K562 (cell line): ENCODE data around the gene UBE2QL1. TPM values are rescaled to one million over a fixed set of nuclear protein-coding genes. Genes with fewer than 3 reads are reported as not detected.

Experiments
- ATF3 ChIP-seq, 2 experiments: fragments of 450-650 bp in 1 of 2; sonication (generic) in 1 of 2; formaldehyde crosslinking in 1 of 2; IDR thresholded peaks in 1 of 2; conservative IDR thresholded peaks in 1 of 2; 2 replicates each; pipeline versions ENCODE4 v1.6.1 to v1.8.1; 2016 to 2023; ENCODE audit warnings: mild to moderate bottlenecking in 2 of 2, moderate library complexity in 2 of 2, inconsistent platforms in 1 of 2, missing genetic modification reagents in 1 of 2
- FOSL1 ChIP-seq: fragments of 200-800 bp; sonication (Bioruptor generic); conservative IDR thresholded peaks from 2 replicates; pipeline ENCODE4 v1.6.1; 2016; ENCODE audit warnings: missing genetic modification characterization, missing compliant biosample characterization
- JUN ChIP-seq, 2 experiments: sonication (generic) in 1 of 2; formaldehyde crosslinking in 1 of 2; IDR thresholded peaks; 2 replicates each; pipeline versions ENCODE4 v1.6.1 to v1.8.0; 2012 to 2022; ENCODE audit warnings: borderline replicate concordance in 2 of 2, mild to moderate bottlenecking in 2 of 2, improper control_type of control experiment in 1 of 2, low read depth in 1 of 2, low read length in 1 of 2, missing genetic modification reagents in 1 of 2
- KDM1A ChIP-seq, 2 experiments: fragments of 450-650 bp; IDR thresholded peaks; 2 replicates each; pipeline ENCODE4 v1.6.1; 2016; ENCODE audit warnings: mild to moderate bottlenecking in 2 of 2
- MAFK ChIP-seq: IDR thresholded peaks from 2 replicates; pipeline ENCODE4 v1.6.1; 2011; ENCODE audit warnings: low read length, improper control_type of control experiment
- MECOM ChIP-seq: fragments of 250-450 bp; sonication (Bioruptor Pico); IDR thresholded peaks from 2 replicates; pipeline ENCODE4 v1.8.0; 2022; ENCODE audit warnings: inconsistent platforms
- PHF20 ChIP-seq: fragments of 450-650 bp; IDR thresholded peaks from 2 replicates; pipeline ENCODE4 v1.6.1; 2018; ENCODE audit not compliant: partially characterized antibody
- PHF21A ChIP-seq: fragments of 450-650 bp; IDR thresholded peaks from 2 replicates; pipeline ENCODE4 v1.6.1; 2017; ENCODE audit warnings: low read depth, borderline replicate concordance
- POLR2G ChIP-seq: fragments of 200-400 bp; formaldehyde crosslinking; IDR thresholded peaks from 2 replicates; pipeline ENCODE4 v1.6.1; 2017; ENCODE audit warnings: low read depth, mild to moderate bottlenecking, antibody characterized with exemption, low read length, moderate library complexity
- PURB ChIP-seq: sonication (generic); formaldehyde crosslinking; IDR thresholded peaks from 2 replicates; pipeline ENCODE4 v1.9.0; 2021; ENCODE audit warnings: low read depth, mild to moderate bottlenecking, missing genetic modification reagents
- SMAD2 ChIP-seq: fragments of 150-350 bp; IDR thresholded peaks from 2 replicates; pipeline ENCODE4 v1.6.1; 2014; ENCODE audit warnings: low read depth, mild to moderate bottlenecking, low read length
- TFE3 ChIP-seq: fragments of 450-650 bp; formaldehyde crosslinking; IDR thresholded peaks from 2 replicates; pipeline ENCODE4 v1.4.0; 2020; ENCODE audit warnings: mild to moderate bottlenecking, mixed read lengths
- TRIM28 ChIP-seq: fragments of 450-650 bp; IDR thresholded peaks from 2 replicates; pipeline ENCODE4 v1.6.1; 2017
- ZNF280B ChIP-seq: fragments of 250-450 bp; sonication (Bioruptor Pico); IDR thresholded peaks from 2 replicates; pipeline ENCODE4 v1.5.1; 2021; ENCODE audit warnings: mild to moderate bottlenecking
- polyA plus RNA-seq, 8 experiments: library from polyadenylated mRNA; depleted of rRNA in 4 of 8; stranded (reverse) in 5 of 8; unstranded in 3 of 8; fragments of >200 nt; fragmentation: Nextera tagmentation in 2 of 8; fragmentation: Illumina TruSeq in 1 of 8; extraction: Ambion mirVana in 2 of 8; extraction: Trizol in 1 of 8; gene quantifications; 2 replicates each; pipeline versions ENCODE4 v1.2.1 to v1.2.3, GENCODE V29; 2011 to 2014; ENCODE audit warnings: inconsistent platforms in 1 of 8, missing spikeins in 1 of 8
- total RNA-seq, 7 experiments: library from RNA; depleted of rRNA in 6 of 7; stranded (reverse); fragments of >200 nt in 6 of 7; fragmentation: Illumina TruSeq in 2 of 7; extraction: Trizol in 2 of 7; gene quantifications; 2 replicates each; pipeline versions ENCODE4 v1.2.1 to v1.2.3, GENCODE V29; 2011 to 2021; ENCODE audit warnings: low replicate concordance in 1 of 7
- TF ChIP-seq, protein P1 (sequence below): IDR thresholded peaks from 2 replicates; pipeline ENCODE4 v1.6.1; 2014; ENCODE audit warnings: antibody characterized with exemption
- TF ChIP-seq, protein P2 (sequence below): IDR thresholded peaks from 3 replicates; pipeline ENCODE4 v1.6.1; 2011; ENCODE audit warnings: borderline replicate concordance, mild to moderate bottlenecking; ENCODE audit not compliant: insufficient read length, insufficient read depth
- TF ChIP-seq, protein P3 (sequence below): fragments of 450-650 bp; formaldehyde crosslinking; conservative IDR thresholded peaks from 2 replicates; pipeline ENCODE4 v1.4.0; 2022; ENCODE audit warnings: mild to moderate bottlenecking, missing genetic modification characterization
- TF ChIP-seq, protein P4 (sequence below): sonication (generic); formaldehyde crosslinking; IDR thresholded peaks from 2 replicates; pipeline ENCODE4 v1.8.1; 2023; ENCODE audit warnings: mild to moderate bottlenecking, missing genetic modification reagents, moderate library complexity

The UBE2QL1 gene
- total and polyA plus RNA-seq, 9 of the 15 experiments (the other 6 are each of a cell fraction or from before 2014, with no cell fraction given), result not detected

- TF ChIP-seq POLR2G, result 0 out of 2 replicates have a peak, but pooled peaks have one; percentile 23
- no peak for TF ChIP-seq TRIM28
- TF ChIP-seq PHF20, result no peak
- no peak for TF ChIP-seq PURB (CRISPR knock-in tag)
- TF ChIP-seq, protein P1, sequence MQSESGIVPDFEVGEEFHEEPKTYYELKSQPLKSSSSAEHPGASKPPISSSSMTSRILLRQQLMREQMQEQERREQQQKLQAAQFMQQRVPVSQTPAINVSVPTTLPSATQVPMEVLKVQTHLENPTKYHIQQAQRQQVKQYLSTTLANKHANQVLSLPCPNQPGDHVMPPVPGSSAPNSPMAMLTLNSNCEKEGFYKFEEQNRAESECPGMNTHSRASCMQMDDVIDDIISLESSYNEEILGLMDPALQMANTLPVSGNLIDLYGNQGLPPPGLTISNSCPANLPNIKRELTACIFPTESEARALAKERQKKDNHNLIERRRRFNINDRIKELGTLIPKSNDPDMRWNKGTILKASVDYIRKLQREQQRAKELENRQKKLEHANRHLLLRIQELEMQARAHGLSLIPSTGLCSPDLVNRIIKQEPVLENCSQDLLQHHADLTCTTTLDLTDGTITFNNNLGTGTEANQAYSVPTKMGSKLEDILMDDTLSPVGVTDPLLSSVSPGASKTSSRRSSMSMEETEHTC, result peak; percentile 61; the same call in 1 of the 2 replicates
- TF ChIP-seq, protein P2, sequence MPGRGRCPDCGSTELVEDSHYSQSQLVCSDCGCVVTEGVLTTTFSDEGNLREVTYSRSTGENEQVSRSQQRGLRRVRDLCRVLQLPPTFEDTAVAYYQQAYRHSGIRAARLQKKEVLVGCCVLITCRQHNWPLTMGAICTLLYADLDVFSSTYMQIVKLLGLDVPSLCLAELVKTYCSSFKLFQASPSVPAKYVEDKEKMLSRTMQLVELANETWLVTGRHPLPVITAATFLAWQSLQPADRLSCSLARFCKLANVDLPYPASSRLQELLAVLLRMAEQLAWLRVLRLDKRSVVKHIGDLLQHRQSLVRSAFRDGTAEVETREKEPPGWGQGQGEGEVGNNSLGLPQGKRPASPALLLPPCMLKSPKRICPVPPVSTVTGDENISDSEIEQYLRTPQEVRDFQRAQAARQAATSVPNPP, result no peak
- TF ChIP-seq TFE3 (CRISPR knock-in tag), result peak; percentile 27; the same call in 1 of the 2 replicates
- TF ChIP-seq SMAD2, result no peak
- TF ChIP-seq JUN (IDR thresholded peaks at IDR 0.05; ENCODE audit: borderline replicate concordance, low read depth, low read length), result 0 out of 2 replicates have a peak, but pooled peaks have one; percentile 27
- no peak for TF ChIP-seq JUN (CRISPR knock-in tag; IDR thresholded peaks at IDR 0.05; ENCODE audit: borderline replicate concordance)
- peak; percentile 79 for TF ChIP-seq ATF3 (IDR thresholded peaks at IDR 0.05)
- TF ChIP-seq ATF3 (CRISPR knock-in tag; conservative IDR thresholded peaks at IDR 0.05), result no peak
- peak; percentile 82 for TF ChIP-seq FOSL1
- no peak for TF ChIP-seq MAFK
- TF ChIP-seq ZNF280B, result no peak
- TF ChIP-seq KDM1A (IDR thresholded peaks at IDR 0.05), result no peak
- TF ChIP-seq, protein P3, sequence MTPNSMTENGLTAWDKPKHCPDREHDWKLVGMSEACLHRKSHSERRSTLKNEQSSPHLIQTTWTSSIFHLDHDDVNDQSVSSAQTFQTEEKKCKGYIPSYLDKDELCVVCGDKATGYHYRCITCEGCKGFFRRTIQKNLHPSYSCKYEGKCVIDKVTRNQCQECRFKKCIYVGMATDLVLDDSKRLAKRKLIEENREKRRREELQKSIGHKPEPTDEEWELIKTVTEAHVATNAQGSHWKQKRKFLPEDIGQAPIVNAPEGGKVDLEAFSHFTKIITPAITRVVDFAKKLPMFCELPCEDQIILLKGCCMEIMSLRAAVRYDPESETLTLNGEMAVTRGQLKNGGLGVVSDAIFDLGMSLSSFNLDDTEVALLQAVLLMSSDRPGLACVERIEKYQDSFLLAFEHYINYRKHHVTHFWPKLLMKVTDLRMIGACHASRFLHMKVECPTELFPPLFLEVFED (CRISPR knock-in tag), result no peak
- TF ChIP-seq PHF21A, result no peak
- no peak for TF ChIP-seq MECOM (CRISPR knock-in tag)
- TF ChIP-seq, protein P4, sequence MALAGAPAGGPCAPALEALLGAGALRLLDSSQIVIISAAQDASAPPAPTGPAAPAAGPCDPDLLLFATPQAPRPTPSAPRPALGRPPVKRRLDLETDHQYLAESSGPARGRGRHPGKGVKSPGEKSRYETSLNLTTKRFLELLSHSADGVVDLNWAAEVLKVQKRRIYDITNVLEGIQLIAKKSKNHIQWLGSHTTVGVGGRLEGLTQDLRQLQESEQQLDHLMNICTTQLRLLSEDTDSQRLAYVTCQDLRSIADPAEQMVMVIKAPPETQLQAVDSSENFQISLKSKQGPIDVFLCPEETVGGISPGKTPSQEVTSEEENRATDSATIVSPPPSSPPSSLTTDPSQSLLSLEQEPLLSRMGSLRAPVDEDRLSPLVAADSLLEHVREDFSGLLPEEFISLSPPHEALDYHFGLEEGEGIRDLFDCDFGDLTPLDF (CRISPR knock-in tag), result no peak
Observed at GRCh38 chr5:6411141-6411540, 37.5 kb upstream of the UBE2QL1 start (continued).
